ENCODE results near the gene ERICH6.

Gene ERICH6

DNA sequence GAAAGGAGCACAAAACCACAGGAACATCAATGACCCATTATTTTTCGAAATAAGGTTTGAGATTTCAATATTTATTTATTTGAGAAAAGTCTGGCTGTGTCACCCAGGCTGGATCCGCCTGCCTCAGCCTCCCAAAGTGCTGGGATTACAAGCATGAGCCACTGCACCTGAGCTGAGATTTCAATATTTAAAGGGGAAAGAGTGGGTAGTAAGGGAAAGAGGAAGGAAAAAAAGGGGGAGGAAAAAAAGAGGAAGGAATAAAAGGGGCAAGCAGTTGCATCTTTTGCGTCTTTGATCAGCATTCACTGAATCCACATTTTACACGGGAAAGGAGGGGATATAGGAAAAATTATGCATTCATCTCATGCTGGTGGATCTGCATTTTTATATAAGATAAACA is 47.4 kb downstream of the ERICH6 start:
- no peak overlapping the region for H3K4me2 ChIP-seq (ENCODE audit: low read depth, low read length, poor library complexity, severe bottlenecking)
- H3K9me3 ChIP-seq (ENCODE audit: insufficient read depth, low read length) = no peaks in the 10 kb centered on the region
- no peak overlapping the region for H3K9ac ChIP-seq (ENCODE audit: low read length)
- no peaks in the 10 kb centered on the region for H3K9me2 ChIP-seq (replicated peaks; ENCODE audit: insufficient read depth, low read length)
- H4K20me1 ChIP-seq (ENCODE audit: low read depth, low read length) = no peaks in the 10 kb centered on the region
- no peaks in the 10 kb centered on the region for H3K79me2 ChIP-seq (ENCODE audit: insufficient read depth, low read length)
- no peak for TF ChIP-seq CTCF (IDR thresholded peaks at IDR 0.05; ENCODE audit: insufficient read depth, low read length, poor library complexity, severe bottlenecking)
- H3F3A ChIP-seq (ENCODE audit: insufficient read depth) = no peaks in the 10 kb centered on the region
- no peaks in the 10 kb centered on the region for H3K27me3 ChIP-seq (ENCODE audit: low read length)
- H3K4me3 ChIP-seq (ENCODE audit: insufficient read depth, low read length, poor library complexity, severe bottlenecking) = no peak overlapping the region
- no peak overlapping the region for H3K27ac ChIP-seq (ENCODE audit: low read depth, low read length)
- no peak overlapping the region for H2AFZ ChIP-seq (ENCODE audit: low read depth, low read length, severe bottlenecking)
- no peaks in the 10 kb centered on the region for H3K36me3 ChIP-seq (ENCODE audit: low read length)

DNA sequence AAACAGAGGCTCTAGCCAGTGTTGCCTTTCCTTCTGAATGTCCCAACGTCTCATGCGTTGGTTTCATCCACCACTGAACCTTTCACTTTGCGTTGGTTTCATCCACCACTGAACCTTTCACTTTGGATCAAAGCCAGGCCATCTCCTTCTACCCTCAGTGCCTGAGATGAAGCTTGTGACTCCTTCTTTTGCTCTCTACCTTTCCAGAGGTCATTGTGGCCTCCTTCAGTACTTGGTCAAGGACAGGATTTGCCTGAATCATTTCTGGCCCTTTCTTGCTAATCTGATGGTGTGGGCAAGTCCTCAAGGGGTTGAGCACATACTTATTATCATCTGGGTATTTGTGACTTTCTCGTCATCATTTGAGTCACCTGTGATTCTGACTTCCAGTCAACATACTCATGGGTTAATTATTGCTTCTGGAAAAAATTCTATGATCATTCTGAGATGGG is 50.6 kb downstream of the ERICH6 start:
- Histone ChIP-seq H3F3A (ENCODE audit: insufficient read depth) (no peaks in the 10 kb centered on the region), H3K27ac (ENCODE audit: low read depth, low read length) (no peak overlapping the region), H3K9me2 (replicated peaks; ENCODE audit: insufficient read depth, low read length) (no peaks in the 10 kb centered on the region), H4K20me1 (ENCODE audit: low read depth, low read length) (no peaks in the 10 kb centered on the region), H3K4me2 (ENCODE audit: low read depth, low read length, poor library complexity, severe bottlenecking) (no peak overlapping the region), H3K9ac (ENCODE audit: low read length) (no peak overlapping the region), H3K79me2 (ENCODE audit: insufficient read depth, low read length) (no peaks in the 10 kb centered on the region), H3K9me3 (ENCODE audit: insufficient read depth, low read length) (no peaks in the 10 kb centered on the region), H3K27me3 (ENCODE audit: low read length) (no peaks in the 10 kb centered on the region), H3K36me3 (ENCODE audit: low read length) (no peaks in the 10 kb centered on the region), H2AFZ (ENCODE audit: low read depth, low read length, severe bottlenecking) (no peak overlapping the region), H3K4me3 (ENCODE audit: insufficient read depth, low read length, poor library complexity, severe bottlenecking) (no peak overlapping the region)
- TF ChIP-seq EZH2phosphoT487 (conservative IDR thresholded peaks at IDR 0.05; ENCODE audit: low read length) (no peak), CTCF (IDR thresholded peaks at IDR 0.05; ENCODE audit: insufficient read depth, low read length, poor library complexity, severe bottlenecking) (no peak)

DNA sequence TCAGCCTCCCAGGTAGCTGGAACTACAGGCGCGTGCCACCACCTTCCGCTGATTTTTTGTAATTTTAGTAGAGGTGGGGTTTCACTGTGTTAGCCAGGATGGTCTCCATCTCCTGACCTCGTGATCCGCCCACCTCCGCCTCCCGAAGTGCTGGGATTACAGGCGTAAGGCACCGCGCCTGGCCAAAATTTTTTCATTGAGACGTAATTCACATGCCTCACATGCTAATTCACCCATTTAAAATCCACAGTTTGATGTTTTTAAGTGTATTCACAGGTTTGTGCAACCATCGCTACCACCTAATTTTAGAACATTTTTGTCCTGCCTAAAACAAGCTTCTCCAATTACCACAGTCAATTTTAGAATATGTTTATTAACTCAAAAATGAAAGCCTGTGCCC is 63.5 kb downstream of the ERICH6 start:
- Histone ChIP-seq H2AFZ (ENCODE audit: low read depth, low read length, severe bottlenecking) (no peak overlapping the region), H3K27me3 (ENCODE audit: low read length) (no peaks in the 10 kb centered on the region), H3K4me2 (ENCODE audit: low read depth, low read length, poor library complexity, severe bottlenecking) (no peak overlapping the region), H3K9me3 (ENCODE audit: insufficient read depth, low read length) (no peaks in the 10 kb centered on the region), H3F3A (ENCODE audit: insufficient read depth) (peaks cover 5% of the 10 kb centered on the region), H4K20me1 (ENCODE audit: low read depth, low read length) (no peaks in the 10 kb centered on the region), H3K36me3 (ENCODE audit: low read length) (no peaks in the 10 kb centered on the region), H3K9ac (ENCODE audit: low read length) (no peak overlapping the region), H3K27ac (ENCODE audit: low read depth, low read length) (no peak overlapping the region), H3K79me2 (ENCODE audit: insufficient read depth, low read length) (no peaks in the 10 kb centered on the region), H3K9me2 (replicated peaks; ENCODE audit: insufficient read depth, low read length) (no peaks in the 10 kb centered on the region), H3K4me3 (ENCODE audit: insufficient read depth, low read length, poor library complexity, severe bottlenecking) (no peak overlapping the region)
- TF ChIP-seq CTCF (IDR thresholded peaks at IDR 0.05; ENCODE audit: insufficient read depth, low read length, poor library complexity, severe bottlenecking) (no peak), EZH2phosphoT487 (conservative IDR thresholded peaks at IDR 0.05; ENCODE audit: low read length) (no peak)

GRCh38 chr3:150639262-150639661 is 64.5 kb downstream of the ERICH6 start:
- Histone ChIP-seq H4K20me1 (ENCODE audit: low read depth, low read length) (no peaks in the 10 kb centered on the region), H3F3A (ENCODE audit: insufficient read depth) (peaks cover 11% of the 10 kb centered on the region), H3K4me3 (ENCODE audit: insufficient read depth, low read length, poor library complexity, severe bottlenecking) (no peak overlapping the region), H3K9me2 (replicated peaks; ENCODE audit: insufficient read depth, low read length) (no peaks in the 10 kb centered on the region), H3K4me2 (ENCODE audit: low read depth, low read length, poor library complexity, severe bottlenecking) (no peak overlapping the region), H3K9ac (ENCODE audit: low read length) (no peak overlapping the region), H3K79me2 (ENCODE audit: insufficient read depth, low read length) (no peaks in the 10 kb centered on the region), H3K9me3 (ENCODE audit: insufficient read depth, low read length) (no peaks in the 10 kb centered on the region), H3K27me3 (ENCODE audit: low read length) (no peaks in the 10 kb centered on the region), H2AFZ (ENCODE audit: low read depth, low read length, severe bottlenecking) (no peak overlapping the region), H3K27ac (ENCODE audit: low read depth, low read length) (no peak overlapping the region), H3K36me3 (ENCODE audit: low read length) (no peaks in the 10 kb centered on the region)
- no peak for TF ChIP-seq CTCF (IDR thresholded peaks at IDR 0.05; ENCODE audit: insufficient read depth, low read length, poor library complexity, severe bottlenecking)
- no peak for TF ChIP-seq EZH2phosphoT487 (conservative IDR thresholded peaks at IDR 0.05; ENCODE audit: low read length)

All from SU-DHL-6 (cell line).